PFSK-1 (cell line): ENCODE data around the gene PLSCR1.

Experiments
- FOXP2 ChIP-seq: optimal IDR thresholded peaks from 2 replicates; pipeline ENCODE3; 2011; ENCODE audit warnings: borderline replicate concordance, control low read depth, inconsistent platforms; ENCODE audit not compliant: insufficient read depth; ENCODE audit errors: extremely low read length, extremely low read depth
- POLR2AphosphoS5 ChIP-seq: IDR thresholded peaks from 2 replicates; pipeline ENCODE4 v1.6.1; 2012; ENCODE audit warnings: low read depth, mild to moderate bottlenecking, control low read depth, low read length, moderate library complexity
- REST ChIP-seq, 2 experiments: IDR thresholded peaks; 2 replicates each; pipeline versions ENCODE4 v1.6.1 to v1.8.0; 2011 to 2012; ENCODE audit warnings: low read depth in 2 of 2, low read length in 2 of 2, control low read depth in 1 of 2, inconsistent platforms in 1 of 2, mild to moderate bottlenecking in 1 of 2, moderate library complexity in 1 of 2; ENCODE audit not compliant: insufficient read depth in 1 of 2
- SIN3A ChIP-seq: IDR thresholded peaks from 2 replicates; pipeline ENCODE4 v1.6.1; 2012; ENCODE audit warnings: mild to moderate bottlenecking, low read length, moderate library complexity, borderline replicate concordance; ENCODE audit not compliant: insufficient read depth
- TAF1 ChIP-seq: IDR thresholded peaks from 2 replicates; pipeline ENCODE4 v1.6.1; 2012; ENCODE audit warnings: low read length, control low read depth, borderline replicate concordance; ENCODE audit not compliant: insufficient read depth

PLSCR1 gene

GRCh38 chr3:146498002-146498736, 46.2 kb downstream of the PLSCR1 start:
- TF ChIP-seq REST (IDR thresholded peaks at IDR 0.05; ENCODE audit: insufficient read depth in 1 of 2, low read depth in 2 of 2, low read length in 2 of 2) (no peak), SIN3A (no peak), TAF1 (no peak), FOXP2 (no peak), POLR2AphosphoS5 (no peak)

DNA sequence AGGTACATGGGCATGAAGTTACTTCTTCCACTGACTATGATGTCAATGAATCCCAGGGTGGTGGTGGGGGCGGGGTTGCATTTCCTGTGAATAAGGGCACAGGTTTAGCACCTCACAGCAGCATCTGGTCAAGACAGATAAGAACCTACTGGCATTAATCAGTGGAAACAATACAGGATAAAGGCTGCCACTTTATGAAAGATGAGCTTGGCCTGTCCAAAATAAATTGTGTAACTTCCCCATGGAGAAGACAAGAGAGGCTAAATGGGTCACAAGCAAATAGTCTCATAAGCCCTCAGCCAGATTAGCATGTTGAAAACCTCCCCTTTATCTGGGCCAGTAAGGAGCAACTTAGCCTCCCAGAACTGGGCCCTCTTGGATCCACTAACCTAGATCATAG, 47.7 kb downstream of the PLSCR1 start:
- no peak for TF ChIP-seq REST (IDR thresholded peaks at IDR 0.05; ENCODE audit: insufficient read depth in 1 of 2, low read depth in 2 of 2, low read length in 2 of 2)

- no peak for TF ChIP-seq TAF1
- no peak for TF ChIP-seq POLR2AphosphoS5
- no peak for TF ChIP-seq SIN3A
- no peak for TF ChIP-seq REST (IDR thresholded peaks at IDR 0.05; ENCODE audit: insufficient read depth in 1 of 2, low read depth in 2 of 2, low read length in 2 of 2)
- TF ChIP-seq FOXP2 = no peak
These were observed 48.2 kb downstream of the PLSCR1 start for GRCh38 chr3:146496251-146496650.

GRCh38 chr3:146493761-146494160, 50.6 kb downstream of the PLSCR1 start:
- TF ChIP-seq FOXP2 (no peak), POLR2AphosphoS5 (no peak), TAF1 (no peak), SIN3A (no peak), REST (IDR thresholded peaks at IDR 0.05; ENCODE audit: insufficient read depth in 1 of 2, low read depth in 2 of 2, low read length in 2 of 2) (no peak)

DNA sequence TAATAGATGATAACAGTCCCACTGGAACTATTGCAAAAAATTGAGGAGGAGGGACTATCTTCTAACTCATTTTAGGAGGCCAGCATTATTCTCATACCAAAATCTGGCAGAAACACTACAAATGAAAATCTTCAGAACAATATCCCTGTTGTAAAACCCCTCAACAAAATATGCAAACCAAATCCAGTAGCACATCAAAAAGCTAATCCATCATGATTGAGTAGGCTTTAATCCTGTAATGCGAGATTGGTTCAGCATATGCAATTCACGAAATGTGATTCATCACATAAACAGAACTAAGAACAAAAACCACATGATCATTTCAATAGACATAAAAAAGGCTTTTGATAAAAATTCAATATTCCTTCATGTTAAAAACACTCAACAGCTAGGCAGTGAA, 51.2 kb downstream of the PLSCR1 start:
- TF ChIP-seq POLR2AphosphoS5 (no peak), FOXP2 (no peak), REST (IDR thresholded peaks at IDR 0.05; ENCODE audit: insufficient read depth in 1 of 2, low read depth in 2 of 2, low read length in 2 of 2) (no peak), SIN3A (no peak), TAF1 (no peak)
